Measurements from ENCODE around the gene LCA5L.

DNA sequence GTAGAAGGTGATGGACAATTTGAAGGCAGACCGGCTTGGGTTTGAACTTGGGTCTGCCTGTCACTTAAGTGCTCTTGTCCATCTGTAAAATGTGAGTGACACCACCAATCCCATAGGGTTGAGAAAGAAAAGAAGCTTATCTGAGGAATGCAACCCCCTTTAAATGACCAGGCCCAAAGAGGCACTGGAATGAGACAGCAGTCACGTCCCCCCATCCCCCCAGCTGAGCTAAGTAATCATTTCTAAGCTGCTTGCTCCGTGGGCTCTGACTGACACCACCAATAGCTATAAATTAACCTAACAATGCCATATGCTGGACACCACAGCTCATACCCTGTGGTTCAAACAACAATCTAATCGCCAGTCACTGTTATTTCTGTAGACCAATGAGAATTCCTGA lies 15.1 kb downstream of the LCA5L start:
- TF ChIP-seq GATA3 (IDR thresholded peaks at IDR 0.05; ENCODE audit: low read depth, low read length) (no peak), GATA2 (IDR thresholded peaks at IDR 0.05; ENCODE audit: low read depth, low read length) (no peak)
